Measurements from ENCODE around the gene CACNA1D.

DNA sequence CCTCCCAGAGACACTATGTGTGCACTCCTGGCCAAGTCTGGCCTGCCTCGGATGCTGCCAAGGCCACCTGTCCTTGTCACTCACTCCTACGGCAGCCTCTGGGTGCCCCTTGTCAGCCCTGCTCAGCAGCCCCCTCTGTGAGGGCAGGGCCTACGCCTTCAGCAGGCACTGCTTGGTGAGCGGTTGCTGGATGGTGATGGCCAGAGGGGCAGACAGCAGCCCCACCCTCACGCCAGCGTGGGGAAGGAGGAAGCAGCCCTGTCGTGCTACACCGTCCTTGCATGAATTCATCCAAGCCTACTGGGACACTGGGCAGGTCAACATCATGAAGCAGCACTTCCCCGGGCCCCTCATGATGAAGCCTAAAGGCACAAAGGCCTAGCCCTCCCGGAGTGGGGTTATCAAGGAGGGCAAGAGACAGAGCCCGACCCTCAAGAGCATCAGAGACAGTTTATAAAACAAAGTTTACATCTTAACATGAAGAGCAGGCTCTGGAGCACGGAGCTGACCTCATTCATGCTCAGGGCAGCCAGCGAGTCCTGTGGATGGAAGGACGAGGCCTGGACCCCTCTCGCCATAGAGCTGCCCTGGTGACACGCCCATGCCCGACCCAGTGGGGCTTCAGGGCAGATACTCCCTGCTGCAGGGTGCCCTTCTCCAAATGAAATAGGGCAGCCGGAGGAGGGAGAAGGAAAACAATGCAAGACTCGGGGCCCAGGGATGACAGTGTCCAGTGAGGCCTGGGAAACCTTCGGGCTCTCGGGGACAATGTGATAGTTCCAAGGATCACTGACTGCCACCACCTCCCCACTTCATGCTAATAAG, 326.6 kb downstream of the CACNA1D start:
- TF ChIP-seq POLR2A (IDR thresholded peaks at IDR 0.05), result no peak
- TF ChIP-seq, protein P1, sequence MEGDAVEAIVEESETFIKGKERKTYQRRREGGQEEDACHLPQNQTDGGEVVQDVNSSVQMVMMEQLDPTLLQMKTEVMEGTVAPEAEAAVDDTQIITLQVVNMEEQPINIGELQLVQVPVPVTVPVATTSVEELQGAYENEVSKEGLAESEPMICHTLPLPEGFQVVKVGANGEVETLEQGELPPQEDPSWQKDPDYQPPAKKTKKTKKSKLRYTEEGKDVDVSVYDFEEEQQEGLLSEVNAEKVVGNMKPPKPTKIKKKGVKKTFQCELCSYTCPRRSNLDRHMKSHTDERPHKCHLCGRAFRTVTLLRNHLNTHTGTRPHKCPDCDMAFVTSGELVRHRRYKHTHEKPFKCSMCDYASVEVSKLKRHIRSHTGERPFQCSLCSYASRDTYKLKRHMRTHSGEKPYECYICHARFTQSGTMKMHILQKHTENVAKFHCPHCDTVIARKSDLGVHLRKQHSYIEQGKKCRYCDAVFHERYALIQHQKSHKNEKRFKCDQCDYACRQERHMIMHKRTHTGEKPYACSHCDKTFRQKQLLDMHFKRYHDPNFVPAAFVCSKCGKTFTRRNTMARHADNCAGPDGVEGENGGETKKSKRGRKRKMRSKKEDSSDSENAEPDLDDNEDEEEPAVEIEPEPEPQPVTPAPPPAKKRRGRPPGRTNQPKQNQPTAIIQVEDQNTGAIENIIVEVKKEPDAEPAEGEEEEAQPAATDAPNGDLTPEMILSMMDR (IDR thresholded peaks at IDR 0.05), result no peak
